H1 (cell line): Measurements from ENCODE around the gene KANSL1.

Experiments
- EZH2 ChIP-seq: fragments of 200-600 bp; sonication (generic); IDR thresholded peaks from 2 replicates; pipeline ENCODE4 v1.7.1; 2012; ENCODE audit warnings: low read depth, mild to moderate bottlenecking, moderate library complexity, low read length, inconsistent platforms; ENCODE audit not compliant: severe bottlenecking
- RAD21 ChIP-seq, 2 experiments: IDR thresholded peaks in 1 of 2; conservative IDR thresholded peaks in 1 of 2; 2 replicates each; pipeline ENCODE4 v1.6.1; 2011; ENCODE audit warnings: low read depth in 2 of 2, low read length in 2 of 2, improper control_type of control experiment in 1 of 2, inconsistent platforms in 1 of 2, mild to moderate bottlenecking in 1 of 2, moderate library complexity in 1 of 2
- RFX5 ChIP-seq: IDR thresholded peaks from 2 replicates; pipeline ENCODE4 v1.6.1; 2011; ENCODE audit warnings: low read depth, low read length, improper control_type of control experiment, borderline replicate concordance
- SP1 ChIP-seq: IDR thresholded peaks from 2 replicates; pipeline ENCODE4 v1.6.1; 2011; ENCODE audit warnings: low read depth, low read length
- TF ChIP-seq, protein P1 (sequence below), 3 experiments: IDR thresholded peaks; 1 replicate in 2 of 3; 2 replicates in 1 of 3; pipeline versions ENCODE4 v1.5.1 to v1.6.1; 2011; ENCODE audit warnings: low read length in 3 of 3, mild to moderate bottlenecking in 3 of 3, inconsistent platforms in 2 of 3, low read depth in 1 of 3, moderate library complexity in 1 of 3; ENCODE audit not compliant: insufficient read depth in 1 of 3; ENCODE audit errors: control extremely low read depth in 1 of 3

DNA sequence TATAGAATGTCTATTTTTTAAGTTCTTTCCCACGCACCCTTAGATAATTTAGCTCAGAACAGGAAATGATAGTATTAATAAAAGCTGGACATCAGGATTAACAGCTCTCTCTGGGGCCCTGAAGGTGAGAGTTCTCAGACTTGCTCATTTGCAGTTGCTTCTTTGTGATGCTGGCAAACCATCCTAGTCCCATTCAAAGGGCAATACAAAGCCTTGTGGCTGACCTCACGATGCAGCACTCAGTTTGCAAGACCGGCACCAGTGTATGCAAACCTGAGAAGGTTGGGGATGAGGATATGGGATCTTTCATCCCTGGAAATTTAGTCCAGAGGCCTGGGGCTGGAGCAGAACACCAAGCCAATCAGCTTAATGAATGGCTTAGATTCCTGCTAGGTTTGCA is 164.9 kb downstream of the KANSL1 start:
- TF ChIP-seq, protein P1, sequence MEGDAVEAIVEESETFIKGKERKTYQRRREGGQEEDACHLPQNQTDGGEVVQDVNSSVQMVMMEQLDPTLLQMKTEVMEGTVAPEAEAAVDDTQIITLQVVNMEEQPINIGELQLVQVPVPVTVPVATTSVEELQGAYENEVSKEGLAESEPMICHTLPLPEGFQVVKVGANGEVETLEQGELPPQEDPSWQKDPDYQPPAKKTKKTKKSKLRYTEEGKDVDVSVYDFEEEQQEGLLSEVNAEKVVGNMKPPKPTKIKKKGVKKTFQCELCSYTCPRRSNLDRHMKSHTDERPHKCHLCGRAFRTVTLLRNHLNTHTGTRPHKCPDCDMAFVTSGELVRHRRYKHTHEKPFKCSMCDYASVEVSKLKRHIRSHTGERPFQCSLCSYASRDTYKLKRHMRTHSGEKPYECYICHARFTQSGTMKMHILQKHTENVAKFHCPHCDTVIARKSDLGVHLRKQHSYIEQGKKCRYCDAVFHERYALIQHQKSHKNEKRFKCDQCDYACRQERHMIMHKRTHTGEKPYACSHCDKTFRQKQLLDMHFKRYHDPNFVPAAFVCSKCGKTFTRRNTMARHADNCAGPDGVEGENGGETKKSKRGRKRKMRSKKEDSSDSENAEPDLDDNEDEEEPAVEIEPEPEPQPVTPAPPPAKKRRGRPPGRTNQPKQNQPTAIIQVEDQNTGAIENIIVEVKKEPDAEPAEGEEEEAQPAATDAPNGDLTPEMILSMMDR (IDR thresholded peaks at IDR 0.05; ENCODE audit: control extremely low read depth in 1 of 3, insufficient read depth in 1 of 3, low read depth in 1 of 3, low read length in 3 of 3) = no peak
- TF ChIP-seq EZH2 (no peak), RAD21 (IDR thresholded peaks at IDR 0.05 in 1 of 2, conservative IDR thresholded peaks at IDR 0.05 in 1 of 2; ENCODE audit: low read depth in 2 of 2, low read length in 2 of 2) (no peak), RFX5 (no peak), SP1 (no peak)
